Germinal center (tissue), 1 donor: ENCODE data around the gene ADD1.

Experiments
- DNase-seq: peaks from one replicate; pipeline ENCODE4 v3.0.0; 2012; ENCODE audit warnings: mixed read lengths, low spot score

The ADD1 gene

DNA sequence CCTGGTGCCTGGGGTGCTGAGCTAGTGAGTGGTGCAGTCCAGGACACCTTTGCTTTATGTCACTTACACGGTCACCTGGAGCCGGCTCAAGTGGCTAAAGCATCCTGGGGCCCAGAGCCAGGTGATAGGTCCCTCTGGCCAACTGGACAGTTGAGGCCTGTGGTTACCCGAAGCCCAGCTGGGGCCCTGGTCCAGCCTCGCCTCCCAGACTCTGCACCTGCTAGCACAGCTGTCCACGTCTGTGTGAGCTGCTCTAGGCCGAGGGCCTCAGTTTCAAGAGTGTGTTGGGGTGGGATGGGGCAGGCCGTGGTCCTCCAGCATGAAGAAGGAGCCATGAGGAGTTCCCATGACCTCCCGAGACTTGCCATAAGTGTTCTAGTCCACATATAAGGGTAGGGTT lies 7.7 kb upstream of the ADD1 start:
- no peak for DNase-seq

- no peak for DNase-seq
Observed at GRCh38 chr4:2836391-2836859, 7.2 kb upstream of the ADD1 start.

DNA sequence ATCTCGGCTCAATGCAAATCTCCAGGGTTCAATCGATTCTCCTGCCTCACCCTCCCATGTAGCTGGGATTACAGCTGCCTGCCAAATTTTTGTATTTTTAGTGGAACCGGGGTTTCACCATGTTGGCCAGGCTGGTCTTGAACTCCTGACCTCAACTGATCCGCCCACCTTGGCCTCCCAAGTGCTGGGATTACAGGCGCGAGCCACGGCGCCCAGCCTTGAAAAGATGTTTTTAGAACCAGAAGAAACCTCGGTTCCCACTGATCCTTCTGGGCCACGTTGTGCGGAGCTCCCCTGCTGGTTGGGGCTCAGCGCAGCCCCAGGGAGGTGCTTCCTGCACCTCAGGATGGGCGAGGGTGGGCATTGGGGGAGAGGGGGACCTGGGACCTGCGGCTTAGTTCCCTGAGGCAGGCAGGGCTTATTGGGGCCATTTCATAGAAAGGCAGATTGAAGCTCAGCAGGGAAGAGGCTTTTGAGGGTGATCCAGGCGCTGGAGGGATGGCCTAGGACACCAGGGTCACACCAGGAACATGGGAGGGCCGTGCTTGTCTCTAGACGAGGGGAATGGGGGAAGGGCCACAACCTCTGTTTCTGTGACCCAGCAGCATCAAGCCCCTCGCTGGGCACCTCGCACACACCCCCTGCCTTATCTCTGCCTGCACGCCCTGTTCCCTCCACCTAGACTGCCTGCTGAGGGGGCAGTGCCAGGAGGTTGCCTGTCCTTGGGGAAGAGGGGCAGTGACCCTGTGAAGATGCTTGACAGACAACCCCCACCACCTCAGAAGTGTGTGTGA lies 6.3 kb upstream of the ADD1 start:
- no peak for DNase-seq

- peak; percentile 62 for DNase-seq
Observed at GRCh38 chr4:2837904-2838496, 5.6 kb upstream of the ADD1 start.

DNA sequence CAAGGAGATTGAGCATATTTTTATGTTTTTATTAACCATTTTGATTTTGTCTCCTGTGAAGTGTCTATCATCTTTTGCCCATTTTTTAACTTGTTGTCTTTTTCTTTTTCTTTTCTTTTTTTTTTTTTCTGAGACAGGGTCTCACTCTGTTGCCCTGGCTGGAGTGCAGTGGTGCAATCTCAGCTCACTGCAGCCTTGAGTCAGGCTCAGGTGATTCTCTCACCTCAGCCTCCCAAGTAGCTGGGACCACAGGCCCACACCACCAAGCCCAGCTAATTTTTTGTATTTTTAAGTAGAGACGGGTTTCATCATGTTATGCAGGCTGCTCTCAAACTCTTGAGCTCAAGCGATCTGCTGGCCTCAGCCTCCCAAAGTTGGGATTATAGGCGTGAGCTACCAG lies 4.6 kb upstream of the ADD1 start:
- no peak for DNase-seq

- DNase-seq: no peak
Observed at GRCh38 chr4:2842687-2843262, 869 bp upstream of the ADD1 start.

GRCh38 chr4:2843941-2844584 lies 419 bp downstream of the ADD1 start:
- DNase-seq: peak; percentile 5

- DNase-seq: no peak
Observed at GRCh38 chr4:2846172-2846571, 2.5 kb downstream of the ADD1 start.

GRCh38 chr4:2847302-2847871 lies 3.7 kb downstream of the ADD1 start:
- DNase-seq: no peak

GRCh38 chr4:2848449-2848848 lies 4.8 kb downstream of the ADD1 start:
- DNase-seq: no peak

DNA sequence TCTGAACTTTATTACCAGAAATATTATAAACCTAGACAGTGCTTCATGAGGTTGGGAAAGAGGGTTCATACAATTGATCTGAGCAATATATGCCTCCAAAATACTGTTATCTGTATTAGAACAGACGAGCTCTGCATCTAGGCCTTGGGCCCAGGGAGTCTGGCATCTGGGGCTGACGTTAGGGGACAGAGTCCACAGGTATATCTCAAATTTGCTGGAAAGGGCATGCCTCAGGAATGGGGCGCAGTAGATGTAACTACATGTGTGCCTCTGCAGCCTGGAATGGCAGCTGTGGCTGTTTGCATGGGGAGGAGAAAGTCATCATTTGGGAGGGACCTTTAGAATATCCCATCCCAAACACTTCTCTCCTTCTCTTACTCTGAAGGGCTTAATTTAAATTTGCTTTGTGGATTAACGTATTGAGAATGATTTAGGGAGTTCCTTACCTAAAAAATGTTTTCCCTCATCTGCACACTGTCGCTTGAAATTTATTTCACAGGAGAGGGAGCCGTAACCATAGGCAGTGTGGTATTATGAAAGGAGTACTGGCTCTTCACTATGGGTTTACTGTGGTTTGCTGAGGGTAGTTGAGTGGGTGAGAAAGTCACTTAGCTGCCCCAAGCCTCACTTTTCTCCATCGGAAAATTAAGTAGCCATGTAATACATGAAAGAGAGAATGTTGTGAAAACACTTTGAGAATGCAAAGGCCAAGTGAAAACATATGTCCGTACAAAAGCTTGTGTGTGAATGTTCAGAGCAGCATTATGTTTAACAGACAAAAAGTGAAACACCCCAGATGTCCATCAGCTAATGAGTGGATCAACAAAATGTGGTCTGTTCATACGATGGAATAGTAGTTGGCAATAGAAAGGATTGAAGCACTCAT lies 5.9 kb downstream of the ADD1 start:
- DNase-seq: no peak

DNA sequence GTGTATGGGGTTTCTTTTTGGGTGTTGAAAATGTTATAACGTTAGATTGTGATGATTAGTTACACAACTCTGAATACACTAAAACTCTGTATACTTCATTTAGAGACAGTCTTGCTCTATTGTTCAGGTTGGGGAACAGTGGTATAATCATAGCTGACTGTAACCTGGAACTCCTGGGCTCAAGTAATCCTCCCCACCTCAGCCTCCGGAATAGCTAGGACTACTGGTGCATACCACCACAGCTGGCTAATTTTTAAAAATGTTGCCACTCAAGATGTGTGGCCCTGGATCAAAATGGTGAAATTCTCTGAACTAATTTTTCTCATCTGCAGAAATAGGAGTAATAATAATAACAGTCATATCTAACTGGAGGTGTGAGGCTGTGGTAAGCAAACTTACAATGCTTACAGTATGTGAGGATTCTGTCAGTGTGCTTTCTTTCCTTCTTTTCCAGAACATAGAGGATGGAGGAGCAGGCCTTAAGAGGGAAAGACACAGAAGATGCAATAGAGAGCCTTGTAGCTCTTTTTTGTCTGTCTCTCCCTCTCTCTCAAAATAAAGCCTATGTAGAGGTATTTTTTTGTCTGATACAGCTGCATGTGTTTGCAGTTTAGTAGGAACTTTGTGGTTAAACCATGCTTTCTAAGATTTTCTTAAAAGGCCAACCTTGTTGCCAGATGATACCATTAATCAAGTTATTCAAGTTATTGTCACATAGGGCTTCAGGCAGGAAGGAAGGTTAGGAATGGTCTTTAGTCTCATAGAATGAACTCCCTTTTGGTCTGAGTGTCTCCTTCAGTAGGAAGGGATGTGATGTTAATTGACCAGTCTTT lies 7.5 kb downstream of the ADD1 start:
- no peak for DNase-seq

DNA sequence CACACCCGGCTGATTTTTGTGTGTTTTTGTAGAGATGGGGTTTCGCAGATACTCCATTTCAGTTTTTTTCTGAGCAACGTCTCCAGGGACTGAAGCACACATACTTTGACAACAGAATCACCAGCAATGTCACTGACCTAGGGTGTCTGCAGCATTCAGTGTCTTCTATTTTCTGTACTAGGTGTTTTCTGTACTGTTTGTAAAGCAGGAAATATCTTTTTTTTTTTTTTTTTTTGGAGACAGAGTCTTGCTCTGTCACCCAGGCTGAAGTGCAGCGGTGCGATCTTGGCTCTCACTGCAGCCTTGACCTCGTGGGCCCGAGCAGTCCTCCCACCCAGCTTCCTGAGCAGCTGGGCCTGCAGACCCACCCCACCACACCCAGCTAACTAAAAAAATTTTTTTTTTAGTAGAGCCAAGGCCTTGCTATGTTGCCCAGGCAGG lies 8.9 kb downstream of the ADD1 start:
- DNase-seq: peak; percentile 54

DNA sequence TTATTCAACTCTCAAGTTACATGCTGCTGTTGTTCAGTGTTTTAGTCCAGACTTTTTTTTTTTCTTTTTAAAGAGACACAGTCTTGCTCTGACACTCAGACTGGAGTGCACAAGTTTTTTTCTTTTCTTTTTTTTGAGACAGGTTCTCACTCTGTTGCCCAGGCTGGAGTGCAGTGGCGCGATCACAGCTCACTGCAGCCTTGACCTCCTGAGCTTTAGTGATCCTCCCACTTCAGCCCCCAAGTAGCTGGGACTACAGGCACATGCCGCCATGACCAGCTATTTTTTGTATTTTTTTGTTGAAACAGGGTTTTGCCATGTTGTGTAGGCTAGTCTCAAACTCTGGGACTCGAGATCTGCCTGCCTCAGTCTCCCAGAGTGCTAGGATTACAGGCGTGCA lies 11.9 kb downstream of the ADD1 start:
- no peak for DNase-seq

DNA sequence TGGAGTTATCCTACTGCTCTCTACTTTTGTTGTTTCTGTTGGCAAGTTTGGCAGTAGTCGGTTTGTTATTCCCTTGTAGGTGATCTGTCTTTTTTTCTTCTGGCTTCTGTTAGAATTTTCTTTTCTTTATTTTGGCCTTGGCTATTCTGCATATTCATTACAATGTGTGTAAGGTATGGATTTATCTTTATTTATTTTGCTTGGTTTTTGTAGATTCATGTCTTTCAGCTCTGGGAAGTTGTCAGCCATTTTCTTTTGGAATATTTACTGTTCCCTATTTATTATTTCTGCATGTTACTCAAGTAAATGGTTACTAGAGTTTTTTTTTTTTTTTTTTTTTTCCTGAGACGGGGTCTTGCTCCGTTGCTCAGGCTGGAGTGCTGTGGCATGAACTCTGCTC lies 12.6 kb downstream of the ADD1 start:
- no peak for DNase-seq

GRCh38 chr4:2857349-2857927 lies 13.8 kb downstream of the ADD1 start:
- DNase-seq: no peak

GRCh38 chr4:2858451-2859217 lies 15.0 kb downstream of the ADD1 start:
- DNase-seq: no peak

GRCh38 chr4:2859514-2859913 lies 15.9 kb downstream of the ADD1 start:
- no peak for DNase-seq
